Heart left ventricle (tissue), 16 donors: ENCODE results near the gene ADAMTS12. TPM values are rescaled to one million over a fixed set of nuclear protein-coding genes. Genes with fewer than 3 reads are reported as not detected.
A peak's percentile ranks its signal among the peaks of the same experiment; 100 is the strongest.

Experiments used
- ATAC-seq, 4 donors: fragments of 200-7000 bp; cut with Tn5 transposase; one replicate each; pipeline ENCODE4 v1.9.1; 2020 to 2022; ENCODE audit warnings: moderate library complexity in 4 of 4, mild to moderate bottlenecking in 3 of 4, moderate number of reproducible peaks in 1 of 4
- DNase-seq, 5 donors: peaks; one replicate each; pipeline ENCODE4 v3.0.0-alpha.2; 2020
- H3K27ac ChIP-seq, 12 donors: fragments of 200-600 bp; sonication (generic) in 4 of 12; one replicate each; pipeline versions ENCODE4 v1.5.0 to v1.8.0; 2016 to 2022; ENCODE audit warnings: mild to moderate bottlenecking in 2 of 12
- H3K27me3 ChIP-seq, 9 donors: fragments of 200-600 bp; sonication (generic) in 2 of 9; one replicate each; pipeline versions ENCODE4 v1.5.1 to v1.8.0; 2016 to 2022; ENCODE audit warnings: mild to moderate bottlenecking in 3 of 9
- H3K36me3 ChIP-seq, 9 donors: fragments of 200-600 bp; sonication (generic) in 2 of 9; one replicate each; pipeline versions ENCODE4 v1.5.0 to v1.8.0; 2018 to 2022; ENCODE audit warnings: mild to moderate bottlenecking in 2 of 9
- H3K4me1 ChIP-seq, 12 donors: fragments of 200-600 bp; sonication (generic) in 4 of 12; one replicate each; pipeline versions ENCODE4 v1.5.0 to v1.8.0; 2016 to 2022; ENCODE audit warnings: mild to moderate bottlenecking in 3 of 12
- H3K4me3 ChIP-seq, 12 donors: fragments of 200-600 bp; sonication (generic) in 4 of 12; one replicate each; pipeline versions ENCODE4 v1.5.0 to v1.8.0; 2017 to 2022; ENCODE audit warnings: mild to moderate bottlenecking in 9 of 12, moderate library complexity in 4 of 12
- H3K9me3 ChIP-seq, 12 donors: fragments of 200-600 bp; sonication (generic) in 4 of 12; one replicate each; pipeline versions ENCODE4 v1.5.0 to v1.8.0; 2016 to 2022; ENCODE audit warnings: mild to moderate bottlenecking in 1 of 12
- POLR2A ChIP-seq, 2 donors: fragments of 450-650 bp; IDR thresholded peaks; one replicate each; pipeline ENCODE4 v1.6.1; 2017; ENCODE audit warnings: antibody characterized with exemption in 2 of 2, mild to moderate bottlenecking in 2 of 2, moderate library complexity in 2 of 2
- WGBS, 4 donors: extraction: QIAGEN DNeasy Blood & Tissue Kit in 2 of 4; methylation state at CpG; one replicate each; pipeline versions ENCODE4 v1.1.5 to v1.1.7; 2013 to 2018; 5-methylcytosine and 5-hydroxymethylcytosine counted together
- intact Hi-C, 10 donors: fragments of 100-400 bp; cut with DNase I; formaldehyde crosslinking; loops; one replicate each; pipeline versions ENCODE4 v1.11.1 to v1.14.2; 2022
- polyA plus RNA-seq, 2 donors: library from polyadenylated mRNA; stranded (reverse); fragments of 200-250 nt; gene quantifications; one replicate each; pipeline ENCODE4 v1.2.3, GENCODE V29; 2013
- total RNA-seq, 9 donors: library from RNA; depleted of rRNA in 2 of 9; stranded (reverse); fragments of >200 nt in 2 of 9; fragmentation: NEBNext Ultra II Directional in 3 of 9; extraction: Animal tissue kit (Norgen Biotek cat#: 25700) in 3 of 9; gene quantifications; one replicate each; pipeline versions ENCODE4 v1.1.0 to v1.2.4, GENCODE V29; 2016 to 2023
- TF ChIP-seq, protein P1 (sequence below), 12 donors: fragments of 200-600 bp; sonication (generic) in 4 of 12; IDR thresholded peaks; one replicate each; pipeline versions ENCODE4 v1.5.0 to v1.8.0; 2018 to 2022; ENCODE audit warnings: antibody characterized with exemption in 12 of 12, mild to moderate bottlenecking in 5 of 12
- donor health status: ischemic (EF 13 %, LVEDD 7.1; RV severe dilation, severe dysfunction).
- donor health status: healthy with polysubstance abuse.
- donor health status: DM: no; HTN: yes; CAD: no.
- donor health status: DM: no; HTN: no; CAD: no.
- donor health status: ischemic (EF 25% LVEDD 6.9; RV normal size, moderate dysfunction).
- donor health status: ischemic (EF 25% LVEDD 5.7; RV mildly dilated, moderate dysfunction).
- donor health status: healthy.
- donor health status: DM: yes; HTN: yes; CAD: no.
- donor health status: ischemic (EF 35%, LVEDD 5.7; RV mildly dilated, moderate dysfunction).
- donor health status: nonischemic (EF 11% LVEDD 7.7; RV severe dilation, severe dysfunction).
- donor health status: DM: yes; HTN: yes; CAD: no.
- donor health status: PGD.
- donor health status: ischemic (EF 29% LVEDD 5.4; RV normal size, mild dysfunction).
- donor health status: nonischemic (EF 23%, LVEDD 6.1; RV moderate dilation, normal function).

The ADAMTS12 gene
- total and polyA plus RNA-seq, 11 donors, result 0.72 to 4.7 (median 1.7) TPM

DNA sequence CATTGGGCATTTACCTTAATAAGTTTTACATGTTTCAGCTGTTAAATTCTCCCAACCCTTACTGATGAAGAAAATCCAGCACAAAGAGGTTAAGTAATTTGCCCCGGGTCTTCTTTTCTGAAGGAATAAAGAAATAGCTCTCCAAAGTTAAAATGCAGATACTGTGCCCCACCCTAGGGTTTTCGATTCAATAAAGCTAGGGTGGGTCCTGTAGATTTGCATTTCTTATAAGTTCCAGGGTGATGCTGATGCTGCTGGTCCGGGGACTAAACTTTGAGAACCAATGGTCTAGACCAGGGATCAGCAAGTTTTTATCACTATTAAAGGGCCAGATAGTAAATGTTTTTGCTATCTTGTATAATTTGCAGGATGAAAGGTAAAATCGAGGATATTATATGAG lies 156.7 kb downstream of the ADAMTS12 start:
- Histone ChIP-seq H3K27me3 (no peaks in the 10 kb centered on the region), H3K27ac (no peak overlapping the region), H3K4me1 (peaks cover 0 to 10% (median 0%) of the 10 kb centered on the region in 12 donors), H3K4me3 (no peak overlapping the region), H3K36me3 (no peaks in the 10 kb centered on the region), H3K9me3 (no peaks in the 10 kb centered on the region)
- ATAC-seq (no peak), DNase-seq (no peak)
- WGBS, 4 donors, result 78 to 89% (median 84%) methylated on average over 4 of the region's 4 CpGs
- TF ChIP-seq, protein P1, sequence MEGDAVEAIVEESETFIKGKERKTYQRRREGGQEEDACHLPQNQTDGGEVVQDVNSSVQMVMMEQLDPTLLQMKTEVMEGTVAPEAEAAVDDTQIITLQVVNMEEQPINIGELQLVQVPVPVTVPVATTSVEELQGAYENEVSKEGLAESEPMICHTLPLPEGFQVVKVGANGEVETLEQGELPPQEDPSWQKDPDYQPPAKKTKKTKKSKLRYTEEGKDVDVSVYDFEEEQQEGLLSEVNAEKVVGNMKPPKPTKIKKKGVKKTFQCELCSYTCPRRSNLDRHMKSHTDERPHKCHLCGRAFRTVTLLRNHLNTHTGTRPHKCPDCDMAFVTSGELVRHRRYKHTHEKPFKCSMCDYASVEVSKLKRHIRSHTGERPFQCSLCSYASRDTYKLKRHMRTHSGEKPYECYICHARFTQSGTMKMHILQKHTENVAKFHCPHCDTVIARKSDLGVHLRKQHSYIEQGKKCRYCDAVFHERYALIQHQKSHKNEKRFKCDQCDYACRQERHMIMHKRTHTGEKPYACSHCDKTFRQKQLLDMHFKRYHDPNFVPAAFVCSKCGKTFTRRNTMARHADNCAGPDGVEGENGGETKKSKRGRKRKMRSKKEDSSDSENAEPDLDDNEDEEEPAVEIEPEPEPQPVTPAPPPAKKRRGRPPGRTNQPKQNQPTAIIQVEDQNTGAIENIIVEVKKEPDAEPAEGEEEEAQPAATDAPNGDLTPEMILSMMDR (IDR thresholded peaks at IDR 0.05), result no peak
- TF ChIP-seq POLR2A (IDR thresholded peaks at IDR 0.05), result no peak
- intact Hi-C loops, result no loop called here

DNA sequence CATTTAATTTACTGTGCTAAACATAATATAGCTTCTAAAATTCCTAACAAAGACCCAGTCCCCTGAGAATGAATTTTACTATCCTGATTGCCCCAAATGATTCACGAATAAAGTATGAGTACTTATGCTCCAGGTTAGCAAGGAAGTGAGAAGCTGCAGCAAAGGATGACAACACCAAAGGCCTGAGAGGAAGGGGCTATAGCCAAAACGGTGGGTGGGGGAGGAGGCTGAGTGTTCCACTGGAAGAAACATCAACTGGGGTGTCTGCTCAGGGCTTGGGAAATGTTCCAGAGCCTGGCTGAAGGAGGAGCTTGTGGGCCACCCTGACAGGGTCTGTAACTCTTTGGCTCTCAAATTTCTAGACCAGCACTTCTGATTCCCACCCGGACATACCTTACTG lies 157.3 kb downstream of the ADAMTS12 start:
- ATAC-seq (no peak), DNase-seq (no peak)
- H3K36me3 ChIP-seq, result no peaks in the 10 kb centered on the region
- H3K4me3 ChIP-seq, result no peak overlapping the region
- TF ChIP-seq, protein P1 (IDR thresholded peaks at IDR 0.05), result no peak
- no peak for TF ChIP-seq POLR2A (IDR thresholded peaks at IDR 0.05)
- peaks cover 0 to 10% (median 0%) of the 10 kb centered on the region in 12 donors for H3K4me1 ChIP-seq
- H3K9me3 ChIP-seq, result no peaks in the 10 kb centered on the region
- intact Hi-C loops, result no loop called here
- 34 to 41% (median 35%) methylated on average over 3 of the region's 3 CpGs for WGBS, 4 donors
- no peaks in the 10 kb centered on the region for H3K27me3 ChIP-seq
- no peak overlapping the region for H3K27ac ChIP-seq

- no peak for DNase-seq
- WGBS, 4 donors, result 78 to 90% (median 86%) methylated on average over 3 of the region's 3 CpGs
- TF ChIP-seq, protein P1 (IDR thresholded peaks at IDR 0.05), result no peak
- TF ChIP-seq POLR2A (IDR thresholded peaks at IDR 0.05), result no peak
- intact Hi-C loops, result no loop called here
- Histone ChIP-seq H3K4me3 (no peak overlapping the region), H3K4me1 (peaks cover 0 to 10% (median 0%) of the 10 kb centered on the region in 12 donors), H3K9me3 (no peaks in the 10 kb centered on the region), H3K36me3 (no peaks in the 10 kb centered on the region), H3K27ac (no peak overlapping the region), H3K27me3 (no peaks in the 10 kb centered on the region)
- no peak for ATAC-seq
Observed at GRCh38 chr5:33733225-33733624, 158.6 kb downstream of the ADAMTS12 start.

- intact Hi-C loops, result no loop called here
- 63 to 76% (median 67%) methylated on average over 8 to 9 of the region's 9 CpGs for WGBS, 4 donors
- DNase-seq (no peak), ATAC-seq (peak in 3 of 4 donors; percentile 28 to 64 (median 39))
- Histone ChIP-seq H3K4me3 (no peak overlapping the region), H3K27me3 (no peaks in the 10 kb centered on the region), H3K9me3 (no peaks in the 10 kb centered on the region), H3K4me1 (peaks cover 0 to 26% (median 0%) of the 10 kb centered on the region in 12 donors), H3K36me3 (no peaks in the 10 kb centered on the region), H3K27ac (no peak overlapping the region)
- TF ChIP-seq POLR2A (IDR thresholded peaks at IDR 0.05), result no peak
- TF ChIP-seq, protein P1 (IDR thresholded peaks at IDR 0.05), result no peak
Observed at GRCh38 chr5:33726422-33727165, 165.2 kb downstream of the ADAMTS12 start.
